HG03045 (cell line): ENCODE data around the gene SEMA3G.

Experiments used
- ATAC-seq: cut with Tn5 transposase; IDR thresholded peaks from one replicate; pipeline ENCODE4 v1.9.1; 2021; ENCODE audit warnings: mild to moderate bottlenecking, moderate library complexity; ENCODE audit not compliant: unreplicated experiment

Gene SEMA3G

DNA sequence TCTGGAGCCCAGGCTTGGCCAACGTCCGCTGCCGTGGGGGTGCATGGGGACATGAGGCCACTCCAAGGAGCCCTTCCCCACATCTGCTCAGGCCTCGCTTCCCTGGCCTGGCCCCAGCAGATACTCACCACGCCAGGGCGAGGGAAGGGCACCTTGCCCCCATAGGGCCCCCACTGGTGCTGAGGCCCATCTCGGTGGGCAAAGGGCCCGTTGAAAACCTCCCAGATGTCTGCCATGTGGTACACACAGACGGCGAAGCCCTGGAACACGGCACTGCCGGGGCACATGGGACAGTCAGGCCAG, 4.7 kb downstream of the SEMA3G start:
- ATAC-seq, result no peak

GRCh38 chr3:52439426-52440248, 5.3 kb downstream of the SEMA3G start:
- ATAC-seq, result no peak

GRCh38 chr3:52438579-52439425, 6.1 kb downstream of the SEMA3G start:
- no peak for ATAC-seq

GRCh38 chr3:52438104-52438376, 6.9 kb downstream of the SEMA3G start:
- no peak for ATAC-seq

GRCh38 chr3:52437326-52438103, 7.4 kb downstream of the SEMA3G start:
- no peak for ATAC-seq

DNA sequence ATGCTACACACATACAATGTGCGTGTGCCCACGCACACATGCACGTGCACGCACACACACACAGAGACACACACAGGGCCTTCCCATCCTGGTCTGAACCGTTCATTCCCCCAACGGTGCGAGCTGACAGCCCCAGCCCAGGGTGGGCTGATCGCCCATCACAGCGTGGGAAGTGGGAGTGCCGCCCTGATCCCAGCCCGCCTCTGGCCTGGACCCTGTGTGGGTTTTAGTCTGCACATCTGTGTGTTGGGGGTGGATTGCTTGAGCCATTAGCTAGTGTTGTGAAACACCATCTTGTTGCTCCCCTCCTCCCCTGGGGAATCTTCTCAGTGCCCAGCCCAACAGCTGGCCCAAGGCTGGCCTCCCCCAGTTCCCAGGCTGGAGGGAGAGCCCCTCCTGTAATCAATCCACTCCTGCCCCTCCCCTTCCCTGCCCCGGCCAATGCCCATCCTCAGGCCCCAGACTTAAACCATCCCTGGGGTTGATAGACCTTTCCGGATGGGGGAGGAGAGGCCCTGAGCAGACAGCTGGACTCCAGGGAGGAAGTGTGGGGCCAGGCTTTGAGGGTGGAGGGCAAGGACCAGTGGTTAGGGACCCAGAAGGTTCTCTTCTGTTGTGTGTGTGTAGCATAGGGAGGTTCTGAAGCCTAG, 8.3 kb downstream of the SEMA3G start:
- ATAC-seq, result no peak

DNA sequence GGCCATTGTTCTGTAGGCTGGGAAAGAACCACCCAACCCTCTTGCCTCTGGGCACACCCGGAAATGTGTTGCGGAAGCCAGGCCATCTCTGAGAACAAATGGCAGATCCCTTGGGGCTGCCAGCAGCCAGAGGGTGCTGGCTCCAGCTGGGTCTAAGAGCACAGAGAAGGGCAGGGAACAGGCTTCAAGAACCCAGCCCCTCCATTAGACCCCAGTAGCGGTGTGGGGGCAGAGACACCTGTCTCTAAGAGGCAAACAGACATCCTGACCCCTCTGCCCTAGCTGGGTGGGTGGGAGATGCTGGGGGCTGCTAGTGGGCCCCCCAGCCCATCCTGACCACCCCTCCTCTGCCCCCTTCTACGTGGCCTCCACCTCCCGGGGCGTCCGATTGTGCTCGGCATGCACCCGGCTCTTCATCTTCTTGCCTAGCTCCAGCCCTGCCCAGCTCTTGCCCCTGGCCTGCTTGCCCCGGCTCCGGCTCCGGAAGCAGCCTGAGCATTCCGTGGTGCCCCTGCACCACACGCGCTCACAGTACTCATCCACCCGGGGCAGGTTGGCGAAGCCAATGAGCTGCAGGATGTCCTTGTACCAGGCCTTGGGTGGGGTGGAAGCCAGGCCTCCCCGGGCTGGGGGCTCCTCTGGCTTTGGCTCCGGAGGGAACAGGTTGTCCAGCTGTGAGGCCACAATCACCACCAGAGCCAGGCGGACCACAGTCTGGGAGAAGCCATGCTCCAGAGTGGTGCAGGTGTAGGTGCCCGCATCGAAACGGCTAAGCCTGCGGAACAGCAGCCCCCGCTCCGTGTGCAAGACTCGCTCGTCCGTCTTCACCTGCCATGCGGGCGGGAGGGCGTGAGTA, 9.4 kb downstream of the SEMA3G start:
- ATAC-seq, result no peak

- no peak for ATAC-seq
These were observed 10.3 kb downstream of the SEMA3G start for GRCh38 chr3:52434491-52435115.

DNA sequence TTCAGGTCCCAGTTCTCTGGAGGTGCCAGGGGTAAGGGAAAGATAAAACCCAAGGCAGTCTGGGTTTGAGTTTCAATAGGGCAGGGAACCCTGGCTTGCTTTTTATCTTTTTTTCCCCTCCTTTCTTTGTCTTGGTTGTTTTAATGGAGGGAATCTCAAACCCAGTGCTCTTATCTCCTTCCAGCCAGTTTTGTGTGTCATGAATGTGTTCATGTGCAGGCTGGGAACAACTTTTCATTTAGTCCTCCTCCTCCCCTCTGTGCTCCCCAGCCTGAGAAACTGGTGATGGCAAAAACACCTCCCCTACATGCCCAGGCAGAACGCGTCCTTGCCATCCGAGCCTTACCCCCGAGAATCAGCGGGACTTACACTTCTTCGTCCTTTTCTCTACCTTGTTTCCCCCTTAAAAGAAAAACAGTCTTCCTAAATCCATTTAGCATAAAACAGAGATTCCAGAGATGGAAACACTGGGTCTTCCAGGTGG, 10.9 kb downstream of the SEMA3G start:
- ATAC-seq, result no peak

GRCh38 chr3:52433328-52433995, 11.4 kb downstream of the SEMA3G start:
- no peak for ATAC-seq

DNA sequence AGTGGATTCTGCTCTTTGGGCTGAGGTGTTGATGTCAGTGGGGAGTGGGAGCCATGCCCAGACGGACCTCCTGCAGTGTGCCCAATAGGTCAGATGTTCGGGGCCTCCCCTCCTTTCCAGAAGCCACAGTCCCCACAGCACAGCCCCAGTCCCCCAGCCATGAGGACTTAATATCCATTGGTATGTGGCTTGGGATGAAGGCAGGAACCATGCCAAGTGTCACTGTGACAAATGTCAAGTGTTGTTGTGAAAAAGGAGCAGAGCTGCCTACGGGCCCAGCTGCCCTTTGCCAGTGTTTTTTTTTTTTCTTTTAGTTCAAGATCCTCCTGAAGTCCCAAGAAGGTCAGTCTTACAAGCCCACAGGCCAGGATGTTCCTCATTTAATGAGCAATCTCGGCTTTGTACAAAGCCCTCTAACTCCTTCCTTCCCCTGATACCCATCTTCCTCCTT, 12.2 kb downstream of the SEMA3G start:
- no peak for ATAC-seq

- no peak for ATAC-seq
These were observed 12.7 kb downstream of the SEMA3G start for GRCh38 chr3:52432225-52432624.

GRCh38 chr3:52431459-52432223, 13.3 kb downstream of the SEMA3G start:
- ATAC-seq, result no peak

- no peak for ATAC-seq
These were observed 14.5 kb downstream of the SEMA3G start for GRCh38 chr3:52430416-52430810.

- no peak for ATAC-seq
These were observed 15.0 kb downstream of the SEMA3G start for GRCh38 chr3:52429779-52430415.

- ATAC-seq, result no peak
These were observed 15.9 kb downstream of the SEMA3G start for GRCh38 chr3:52429031-52429430.

GRCh38 chr3:52428151-52429005, 16.5 kb downstream of the SEMA3G start:
- no peak for ATAC-seq
